GM21717 (cell line): Measurements from ENCODE around the gene SPIB.
"Not testable (repeated sequence)": the region's sequence is repeated elsewhere in the genome, so short reads cannot be mapped to it uniquely, and the experiment has no call there.

Experiments
- ATAC-seq: cut with Tn5 transposase; IDR thresholded peaks from one replicate; pipeline ENCODE4 v1.9.1; 2021; ENCODE audit warnings: mild to moderate bottlenecking, moderate library complexity; ENCODE audit not compliant: unreplicated experiment

Gene SPIB

DNA sequence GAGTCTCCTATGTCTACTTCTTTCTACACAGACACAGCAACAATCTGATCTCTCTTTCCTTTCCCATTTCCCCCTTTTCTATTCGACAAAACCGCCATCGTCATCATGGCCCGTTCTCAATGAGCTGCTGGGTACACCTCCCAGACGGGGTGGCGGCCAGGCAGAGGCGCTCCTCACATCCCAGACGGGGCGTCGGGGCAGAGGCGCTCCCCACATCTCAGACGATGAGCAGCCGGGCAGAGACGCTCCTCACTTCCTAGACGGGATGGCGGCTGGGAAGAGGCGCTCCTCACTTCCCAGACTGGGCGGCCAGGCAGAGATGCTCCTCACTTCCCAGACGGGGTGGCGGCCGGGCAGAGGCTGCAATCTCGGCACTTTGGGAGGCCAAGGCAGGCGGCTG is 27.8 kb upstream of the SPIB start:
- ATAC-seq, result not testable (repeated sequence)

DNA sequence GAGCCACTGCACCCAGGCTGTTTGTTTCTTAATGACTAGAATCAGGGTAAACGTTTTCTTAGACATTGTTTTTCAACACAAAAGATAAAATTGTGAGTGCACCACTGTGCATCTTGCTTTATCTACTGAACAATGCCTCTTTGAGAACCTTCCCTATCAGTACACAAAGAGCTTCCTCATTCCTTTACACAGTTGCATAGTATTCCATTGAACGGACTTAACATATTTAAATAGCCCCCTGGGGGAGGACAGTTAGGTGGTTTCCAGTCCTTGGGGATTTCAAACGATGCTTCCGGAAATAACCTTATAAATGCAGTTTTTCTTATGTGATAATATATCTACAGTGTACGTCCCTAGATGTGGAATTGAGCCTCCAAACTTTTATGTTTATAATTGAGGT is 26.0 kb upstream of the SPIB start:
- ATAC-seq, result no peak

DNA sequence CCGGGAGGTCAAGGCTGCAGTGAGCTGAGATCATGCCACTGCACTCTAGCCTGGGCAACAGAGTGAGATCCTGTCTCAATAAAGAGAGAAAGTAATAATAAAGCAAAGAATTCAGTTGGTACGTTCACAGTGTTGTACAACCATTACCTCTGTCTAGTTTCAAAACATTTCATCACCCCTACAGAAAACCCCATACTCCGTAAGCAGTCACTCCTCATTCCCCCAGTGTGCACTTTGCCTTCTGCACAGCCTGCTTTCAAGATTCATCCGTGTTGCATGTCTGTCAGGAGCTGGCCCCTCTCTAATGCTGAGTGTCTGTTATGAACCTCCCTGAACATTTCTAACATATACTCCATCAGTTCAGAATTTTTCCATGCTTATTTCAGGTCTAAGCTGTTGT is 25.1 kb upstream of the SPIB start:
- no peak for ATAC-seq

DNA sequence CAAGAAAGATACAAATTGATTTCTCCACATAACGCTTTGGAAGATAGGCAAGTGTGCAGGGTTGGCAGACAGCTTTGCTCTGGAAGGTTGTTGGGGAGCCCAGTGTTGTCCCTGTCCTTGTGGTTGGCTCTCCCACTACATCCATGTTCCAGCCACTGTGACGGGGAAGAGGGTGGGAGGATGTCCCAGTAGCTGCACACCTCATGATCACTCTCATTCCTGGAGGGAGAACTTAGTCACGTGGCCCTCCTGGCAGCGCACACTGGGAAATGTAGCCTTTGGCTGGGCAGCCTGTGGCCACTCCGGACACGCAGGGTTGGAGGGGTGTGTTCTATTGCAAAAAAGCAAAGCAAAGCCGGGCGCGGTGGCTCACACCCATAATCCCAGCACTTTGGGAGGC is 24.7 kb upstream of the SPIB start:
- no peak for ATAC-seq

- no peak for ATAC-seq
Measured at GRCh38 chr19:50398675-50399367, 19.9 kb upstream of the SPIB start.

- ATAC-seq, result no peak
Measured at GRCh38 chr19:50399368-50399745, 19.4 kb upstream of the SPIB start.

DNA sequence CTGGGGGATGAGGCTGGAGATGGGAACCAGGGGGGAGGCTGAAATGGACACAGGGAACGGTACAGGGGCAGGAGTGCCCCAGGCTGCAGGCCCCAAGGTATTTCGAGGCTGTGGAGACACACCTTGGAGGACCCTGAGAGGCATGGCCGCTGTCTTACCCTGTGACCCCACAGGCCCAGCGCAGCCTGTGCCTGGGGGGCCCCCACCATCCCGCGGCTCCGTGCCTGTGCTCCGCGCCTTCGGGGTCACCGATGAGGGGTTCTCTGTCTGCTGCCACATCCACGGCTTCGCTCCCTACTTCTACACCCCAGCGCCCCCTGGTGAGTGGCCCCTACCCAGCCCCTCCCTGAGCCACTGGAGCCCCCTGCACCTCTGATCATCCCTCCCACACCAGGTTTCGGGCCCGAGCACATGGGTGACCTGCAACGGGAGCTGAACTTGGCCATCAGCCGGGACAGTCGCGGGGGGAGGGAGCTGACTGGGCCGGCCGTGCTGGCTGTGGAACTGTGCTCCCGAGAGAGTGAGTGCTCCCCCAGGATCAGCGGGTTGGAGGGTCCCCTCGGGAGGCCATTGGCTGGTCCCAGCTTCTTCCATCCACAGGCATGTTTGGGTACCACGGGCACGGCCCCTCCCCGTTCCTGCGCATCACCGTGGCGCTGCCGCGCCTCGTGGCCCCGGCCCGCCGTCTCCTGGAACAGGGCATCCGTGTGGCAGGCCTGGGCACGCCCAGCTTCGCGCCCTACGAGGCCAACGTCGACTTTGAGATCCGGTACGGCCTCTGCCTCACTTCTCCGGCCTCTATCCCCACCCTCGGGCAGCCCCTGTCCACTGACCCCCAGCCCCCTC is 16.9 kb upstream of the SPIB start:
- ATAC-seq, result no peak

DNA sequence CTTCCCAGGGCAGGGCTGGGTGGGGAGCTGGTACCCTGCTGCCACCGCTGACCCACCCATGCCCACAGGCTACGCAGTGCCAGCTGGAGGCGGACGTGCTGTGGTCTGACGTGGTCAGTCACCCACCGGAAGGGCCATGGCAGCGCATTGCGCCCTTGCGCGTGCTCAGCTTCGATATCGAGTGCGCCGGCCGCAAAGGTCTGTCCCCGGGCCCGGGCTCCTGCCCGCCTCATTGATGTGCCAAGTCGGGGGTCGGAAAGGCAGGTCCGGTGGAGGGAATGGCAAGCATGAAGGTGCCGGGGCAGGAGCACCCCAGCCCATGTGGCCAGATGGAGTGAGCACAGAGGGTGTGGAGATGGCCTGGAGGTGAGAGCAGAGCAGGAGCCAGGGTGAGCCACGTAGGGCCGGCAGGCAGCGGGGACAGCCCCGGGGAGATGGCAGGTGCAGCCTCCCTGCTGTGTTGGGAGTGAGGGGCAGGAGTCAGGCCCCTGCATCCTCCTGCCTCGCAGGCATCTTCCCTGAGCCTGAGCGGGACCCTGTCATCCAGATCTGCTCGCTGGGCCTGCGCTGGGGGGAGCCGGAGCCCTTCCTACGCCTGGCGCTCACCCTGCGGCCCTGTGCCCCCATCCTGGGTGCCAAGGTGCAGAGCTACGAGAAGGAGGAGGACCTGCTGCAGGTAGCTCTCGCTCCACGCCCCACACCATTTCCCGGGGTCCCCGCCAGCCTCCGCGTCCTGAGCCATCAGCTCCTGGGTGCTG is 16.0 kb upstream of the SPIB start:
- ATAC-seq, result no peak

DNA sequence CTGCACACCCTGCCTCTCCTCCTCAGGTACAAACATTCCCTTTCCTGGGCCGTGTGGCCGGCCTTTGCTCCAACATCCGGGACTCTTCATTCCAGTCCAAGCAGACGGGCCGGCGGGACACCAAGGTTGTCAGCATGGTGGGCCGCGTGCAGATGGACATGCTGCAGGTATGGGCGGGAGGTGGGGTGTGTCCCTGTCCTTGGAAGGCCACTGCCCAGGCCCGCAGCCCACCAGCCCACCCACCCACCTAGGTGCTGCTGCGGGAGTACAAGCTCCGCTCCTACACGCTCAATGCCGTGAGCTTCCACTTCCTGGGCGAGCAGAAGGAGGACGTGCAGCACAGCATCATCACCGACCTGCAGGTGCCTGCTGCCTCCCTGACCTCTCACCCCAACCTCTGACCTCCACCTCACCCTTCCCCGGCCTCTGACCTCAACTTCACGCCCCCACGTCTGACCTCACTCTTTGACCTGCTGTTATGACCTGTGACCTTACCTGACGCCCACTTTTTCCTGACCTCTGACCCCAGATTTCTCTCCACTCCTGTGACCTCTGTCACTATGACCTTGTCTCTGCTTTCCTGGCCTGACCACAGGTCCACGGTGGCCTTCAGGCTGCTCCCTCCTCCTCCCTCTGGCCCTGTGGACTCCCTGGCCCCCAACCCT is 12.4 kb upstream of the SPIB start:
- no peak for ATAC-seq

GRCh38 chr19:50406829-50407228 is 11.9 kb upstream of the SPIB start:
- no peak for ATAC-seq

DNA sequence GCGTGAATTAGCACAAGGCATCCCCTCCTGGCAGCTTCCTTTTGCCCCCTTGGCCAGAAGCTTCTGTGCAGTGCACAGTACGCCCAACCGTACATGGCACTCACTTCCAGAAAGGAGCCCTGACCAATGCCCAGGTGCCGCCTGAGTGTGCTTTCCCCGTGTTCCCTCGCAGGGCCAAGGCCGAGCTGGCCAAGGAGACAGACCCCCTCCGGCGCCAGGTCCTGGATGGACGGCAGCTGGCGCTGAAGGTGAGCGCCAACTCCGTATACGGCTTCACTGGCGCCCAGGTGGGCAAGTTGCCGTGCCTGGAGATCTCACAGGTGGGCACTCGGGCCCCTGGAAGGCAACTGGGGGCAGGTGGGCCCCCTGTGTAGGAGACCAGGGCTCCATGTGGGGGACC is 9.4 kb upstream of the SPIB start:
- ATAC-seq, result no peak

DNA sequence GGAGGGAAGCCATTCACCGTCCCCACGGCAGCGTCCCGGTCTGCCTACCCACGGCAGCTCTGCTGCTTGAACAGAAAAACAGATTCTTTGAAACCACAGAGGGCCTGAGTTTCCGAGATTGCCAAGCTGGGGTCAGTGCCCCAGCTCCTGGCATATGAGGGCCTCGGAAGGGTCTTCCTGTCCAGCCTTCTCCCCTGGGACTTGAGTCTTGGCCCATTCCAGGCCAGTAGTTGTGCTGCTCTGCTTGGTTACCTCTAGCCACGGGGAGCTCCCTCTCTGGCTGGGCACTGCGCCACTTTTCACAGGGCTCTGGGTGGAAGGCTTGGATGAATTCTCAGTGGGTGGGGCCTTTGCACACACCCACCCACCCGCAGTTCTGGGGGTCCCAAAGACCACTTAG is 8.6 kb upstream of the SPIB start:
- no peak for ATAC-seq

DNA sequence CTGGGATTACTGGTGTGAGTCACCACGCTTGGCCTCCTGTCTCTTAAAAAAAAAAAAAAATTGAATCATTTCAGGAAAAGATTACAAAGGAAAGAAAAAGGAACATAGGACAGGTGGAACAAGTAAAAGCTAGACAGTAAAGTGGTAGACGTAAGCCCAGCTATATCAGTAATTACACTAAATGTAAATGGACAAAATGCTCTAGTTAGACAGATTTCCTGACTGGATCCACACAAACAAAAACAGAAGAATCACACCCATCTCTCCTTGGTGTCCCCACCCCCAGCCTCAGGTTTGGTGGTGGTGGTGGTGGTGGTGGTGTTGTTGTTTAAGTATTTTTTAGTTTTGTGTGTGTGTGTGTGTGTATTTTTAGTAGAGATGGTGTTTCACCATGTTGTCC is 6.3 kb upstream of the SPIB start:
- no peak for ATAC-seq

DNA sequence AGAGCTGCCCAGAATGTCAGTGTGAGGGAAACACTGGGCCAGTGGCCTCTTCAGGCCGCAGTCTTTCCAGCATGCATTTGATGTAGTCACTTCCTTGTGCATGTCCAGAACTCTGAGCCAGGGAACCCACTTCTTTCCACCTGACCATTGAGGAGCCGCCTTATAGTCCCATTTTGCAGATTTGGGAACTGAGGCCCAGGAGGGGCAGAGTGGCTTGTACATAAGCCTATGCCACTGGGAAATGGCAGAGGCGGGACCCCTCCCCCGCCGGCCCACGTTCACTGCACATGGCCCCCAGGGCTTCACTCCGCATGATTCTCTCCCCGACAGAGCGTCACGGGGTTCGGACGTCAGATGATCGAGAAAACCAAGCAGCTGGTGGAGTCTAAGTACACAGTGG is 5.6 kb upstream of the SPIB start:
- no peak for ATAC-seq

DNA sequence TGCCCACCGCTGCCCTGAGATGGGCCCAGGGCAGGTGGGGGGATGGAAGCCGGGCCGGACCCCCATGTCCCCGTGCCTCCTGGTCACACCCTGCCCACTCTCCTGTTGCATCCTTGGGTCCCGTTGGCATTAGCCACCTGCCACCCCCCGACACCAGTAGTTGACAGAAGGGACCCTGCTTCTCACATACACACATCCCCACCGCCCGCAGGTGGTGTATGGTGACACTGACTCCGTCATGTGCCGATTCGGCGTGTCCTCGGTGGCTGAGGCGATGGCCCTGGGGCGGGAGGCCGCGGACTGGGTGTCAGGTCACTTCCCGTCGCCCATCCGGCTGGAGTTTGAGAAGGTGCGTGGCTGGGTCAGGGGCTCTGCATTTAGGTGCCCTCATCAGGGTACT is 5.2 kb upstream of the SPIB start:
- no peak for ATAC-seq

DNA sequence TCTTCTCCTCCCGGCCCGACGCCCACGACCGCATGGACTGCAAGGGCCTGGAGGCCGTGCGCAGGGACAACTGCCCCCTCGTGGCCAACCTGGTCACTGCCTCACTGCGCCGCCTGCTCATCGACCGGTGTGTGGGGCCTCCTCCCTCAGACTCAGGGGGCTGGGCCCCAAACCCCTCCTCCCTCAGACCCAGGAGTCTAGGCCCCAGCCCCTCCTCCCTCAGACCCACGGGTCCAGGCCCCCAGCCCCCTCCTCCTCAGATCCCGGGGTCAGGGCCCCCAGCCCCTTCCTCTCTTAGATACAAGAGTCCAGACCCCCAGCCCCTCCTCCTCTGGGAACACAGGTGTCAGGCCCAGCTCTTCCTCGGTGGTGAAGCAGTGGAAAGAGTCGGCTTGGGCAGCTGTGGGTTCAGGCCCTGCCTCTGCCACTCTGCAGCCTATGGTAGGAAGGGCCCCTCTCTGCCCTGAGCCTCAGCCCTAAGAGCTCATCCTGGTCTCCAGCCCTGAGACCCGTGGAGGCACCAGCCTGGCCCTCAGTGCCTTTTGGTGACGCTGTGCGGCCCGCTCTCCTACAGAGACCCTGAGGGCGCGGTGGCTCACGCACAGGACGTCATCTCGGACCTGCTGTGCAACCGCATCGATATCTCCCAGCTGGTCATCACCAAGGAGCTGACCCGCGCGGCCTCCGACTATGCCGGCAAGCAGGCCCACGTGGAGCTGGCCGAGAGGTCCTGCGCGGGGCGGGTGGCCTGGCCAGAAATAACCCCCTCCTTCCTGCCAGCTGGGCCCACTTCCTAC is 3.7 kb upstream of the SPIB start:
- no peak for ATAC-seq

- ATAC-seq, result peak; percentile 37
Measured at GRCh38 chr19:50415661-50416033, 3.1 kb upstream of the SPIB start.

- ATAC-seq, result no peak
Measured at GRCh38 chr19:50416034-50416977, 2.4 kb upstream of the SPIB start.
